Mesodermal cell (in vitro differentiated cells): ENCODE measurements around the gene ACTN4.
A peak's percentile ranks its signal among the peaks of the same experiment; 100 is the strongest.

Experiments used
- H3K27ac ChIP-seq: 2 replicates; pipeline ENCODE4 v1.7.0; 2013; ENCODE audit warnings: mild to moderate bottlenecking, low read depth, low read length, moderate library complexity; ENCODE audit not compliant: severe bottlenecking
- H3K36me3 ChIP-seq: 2 replicates; pipeline ENCODE4 v1.7.1; 2013; ENCODE audit warnings: mild to moderate bottlenecking, low read length, moderate library complexity; ENCODE audit not compliant: control insufficient read depth, insufficient read depth
- H3K4me1 ChIP-seq: one replicate; pipeline ENCODE4 v1.7.1; 2013; ENCODE audit warnings: mild to moderate bottlenecking, low read length; ENCODE audit not compliant: insufficient read depth, control insufficient read depth, poor library complexity, severe bottlenecking
- H3K4me3 ChIP-seq: 2 replicates; pipeline ENCODE4 v1.7.0; 2013; ENCODE audit warnings: low read length, control low read depth, mild to moderate bottlenecking; ENCODE audit not compliant: insufficient read depth, poor library complexity, severe bottlenecking; ENCODE audit errors: extremely low read depth
- H3K9me3 ChIP-seq: 2 replicates; pipeline ENCODE4 v1.7.1; 2013; ENCODE audit warnings: mild to moderate bottlenecking, low read length, moderate library complexity; ENCODE audit not compliant: control insufficient read depth
- WGBS, 2 experiments: methylation state at CpG; one replicate each; pipeline ENCODE4 v1.1.5; 2013; ENCODE audit warnings: missing lambda C conversion rate in 2 of 2; ENCODE audit not compliant: insufficient coverage in 2 of 2; 5-methylcytosine and 5-hydroxymethylcytosine counted together

The ACTN4 gene

DNA sequence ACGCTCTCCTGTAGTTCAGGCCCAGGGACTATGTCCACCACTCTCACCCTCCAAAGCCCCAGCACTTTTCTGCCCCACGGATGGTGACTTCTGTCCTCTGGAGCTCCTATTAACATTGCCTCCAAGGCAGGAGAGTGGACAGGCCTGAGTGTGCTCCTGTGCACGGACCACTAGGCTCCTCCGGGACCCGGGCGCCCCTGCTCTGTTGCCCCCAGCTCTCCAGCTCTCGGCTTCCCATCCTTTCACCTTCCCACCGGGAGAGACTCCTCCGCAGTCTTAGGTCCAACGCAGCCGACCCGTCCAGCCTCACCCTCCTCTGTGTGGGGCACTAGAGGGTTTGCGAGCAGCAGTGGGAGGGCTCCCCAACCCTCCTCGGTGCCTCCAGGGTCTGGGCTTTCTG lies 66.4 kb downstream of the ACTN4 start:
- WGBS, 2 experiments: 80 to 91% methylated on average over 10 to 11 of the region's 14 CpGs
- Histone ChIP-seq H3K4me1 (peaks cover 6% of the 10 kb centered on the region), H3K9me3 (no peaks in the 10 kb centered on the region), H3K4me3 (no peak overlapping the region), H3K27ac (no peak overlapping the region), H3K36me3 (peaks cover 95% of the 10 kb centered on the region)

DNA sequence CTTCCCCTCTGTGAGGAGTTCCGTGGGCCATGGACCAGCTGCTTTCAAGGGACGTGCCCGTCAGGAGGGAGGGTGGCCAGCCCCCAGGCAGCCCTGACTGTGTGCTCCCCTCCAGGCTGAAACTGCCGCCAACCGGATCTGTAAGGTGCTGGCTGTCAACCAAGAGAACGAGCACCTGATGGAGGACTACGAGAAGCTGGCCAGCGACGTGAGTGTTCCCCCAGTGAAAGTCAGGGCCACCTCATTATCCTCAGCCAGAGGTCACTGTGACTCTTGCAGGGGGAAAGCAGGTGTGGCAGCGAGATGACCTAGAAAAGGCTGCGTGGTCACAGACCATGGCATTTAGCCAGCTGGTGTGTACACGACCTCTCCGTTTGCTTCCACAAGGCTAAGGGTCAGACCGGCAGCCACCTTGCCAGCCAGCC lies 66.9 kb downstream of the ACTN4 start:
- Histone ChIP-seq H3K4me3 (no peak overlapping the region), H3K4me1 (peaks cover 10% of the 10 kb centered on the region), H3K27ac (no peak overlapping the region), H3K9me3 (no peaks in the 10 kb centered on the region), H3K36me3 (peaks cover 95% of the 10 kb centered on the region)
- WGBS, 2 experiments: 96 to 99% methylated on average over 14 of the region's 14 CpGs

DNA sequence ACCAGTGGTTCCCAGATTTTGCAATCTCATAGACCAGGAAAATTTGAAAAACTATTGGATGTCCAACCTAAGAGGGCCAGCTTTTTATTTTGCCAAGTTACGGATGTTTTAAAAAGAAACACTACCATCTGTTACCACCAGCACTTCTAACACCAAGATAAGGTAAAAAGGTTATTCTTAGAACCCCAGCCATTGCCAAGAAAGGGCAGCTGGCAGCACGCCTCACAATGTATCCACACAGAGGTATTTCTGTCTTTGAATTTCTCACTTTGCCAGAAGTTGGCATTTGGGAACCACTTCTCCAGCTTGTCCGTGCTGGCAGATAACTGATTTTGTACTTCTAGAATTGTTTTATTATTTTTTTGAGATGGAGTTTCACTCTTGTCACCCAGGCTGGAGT lies 68.1 kb downstream of the ACTN4 start:
- WGBS, 2 experiments: 100% methylated on average over 2 to 3 of the region's 3 CpGs
- H3K4me1 ChIP-seq: peaks cover 10% of the 10 kb centered on the region
- H3K36me3 ChIP-seq: peaks cover 94% of the 10 kb centered on the region
- no peaks in the 10 kb centered on the region for H3K9me3 ChIP-seq
- H3K27ac ChIP-seq: no peak overlapping the region
- H3K4me3 ChIP-seq: no peak overlapping the region

DNA sequence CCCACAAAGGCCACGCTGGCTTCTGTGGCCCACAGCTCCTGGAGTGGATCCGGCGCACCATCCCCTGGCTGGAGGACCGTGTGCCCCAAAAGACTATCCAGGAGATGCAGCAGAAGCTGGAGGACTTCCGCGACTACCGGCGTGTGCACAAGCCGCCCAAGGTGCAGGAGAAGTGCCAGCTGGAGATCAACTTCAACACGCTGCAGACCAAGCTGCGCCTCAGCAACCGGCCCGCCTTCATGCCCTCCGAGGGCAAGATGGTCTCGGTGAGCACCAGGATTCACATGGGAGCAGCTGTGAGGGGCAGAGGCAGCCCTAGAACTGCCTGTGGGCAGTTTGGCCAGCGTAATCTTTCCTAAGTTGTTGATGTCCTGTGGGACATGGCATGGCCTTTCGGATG lies 69.6 kb downstream of the ACTN4 start:
- Histone ChIP-seq H3K36me3 (peaks cover 94% of the 10 kb centered on the region), H3K27ac (no peak overlapping the region), H3K4me1 (peaks cover 19% of the 10 kb centered on the region), H3K4me3 (no peak overlapping the region), H3K9me3 (no peaks in the 10 kb centered on the region)
- 98% methylated on average over 17 of the region's 17 CpGs for WGBS, 2 experiments

DNA sequence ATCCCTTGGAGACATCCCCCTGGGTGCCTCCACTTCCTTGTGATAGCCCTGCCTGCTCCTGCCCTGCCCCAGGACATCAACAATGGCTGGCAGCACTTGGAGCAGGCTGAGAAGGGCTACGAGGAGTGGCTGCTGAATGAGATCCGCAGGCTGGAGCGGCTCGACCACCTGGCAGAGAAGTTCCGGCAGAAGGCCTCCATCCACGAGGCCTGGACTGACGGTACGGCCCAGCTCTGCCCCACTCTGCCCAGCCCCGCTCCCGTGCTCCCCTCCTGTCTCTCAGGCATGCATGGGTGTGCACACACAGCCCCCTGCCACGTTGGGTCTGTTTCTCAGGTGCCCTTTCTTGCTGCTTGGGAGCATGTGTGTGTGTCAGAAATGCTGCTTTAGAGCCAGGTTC lies 70.4 kb downstream of the ACTN4 start:
- Histone ChIP-seq H3K27ac (no peak overlapping the region), H3K4me1 (peaks cover 27% of the 10 kb centered on the region), H3K36me3 (peaks cover 94% of the 10 kb centered on the region), H3K9me3 (no peaks in the 10 kb centered on the region), H3K4me3 (no peak overlapping the region)
- 96 to 99% methylated on average over 10 to 11 of the region's 11 CpGs for WGBS, 2 experiments

GRCh38 chr19:38718747-38719543 lies 71.5 kb downstream of the ACTN4 start:
- peaks cover 94% of the 10 kb centered on the region for H3K36me3 ChIP-seq
- H3K4me3 ChIP-seq: no peak overlapping the region
- 92 to 93% methylated on average over 21 to 24 of the region's 24 CpGs for WGBS, 2 experiments
- H3K27ac ChIP-seq: peak overlapping the region; percentile 45
- peaks cover 38% of the 10 kb centered on the region for H3K4me1 ChIP-seq
- no peaks in the 10 kb centered on the region for H3K9me3 ChIP-seq

- 93 to 95% methylated on average over 16 to 18 of the region's 24 CpGs for WGBS, 2 experiments
- Histone ChIP-seq H3K4me3 (no peak overlapping the region), H3K4me1 (peaks cover 38% of the 10 kb centered on the region), H3K9me3 (no peaks in the 10 kb centered on the region), H3K27ac (no peak overlapping the region), H3K36me3 (peaks cover 94% of the 10 kb centered on the region)
Measured at GRCh38 chr19:38719761-38720558, 72.5 kb downstream of the ACTN4 start.

DNA sequence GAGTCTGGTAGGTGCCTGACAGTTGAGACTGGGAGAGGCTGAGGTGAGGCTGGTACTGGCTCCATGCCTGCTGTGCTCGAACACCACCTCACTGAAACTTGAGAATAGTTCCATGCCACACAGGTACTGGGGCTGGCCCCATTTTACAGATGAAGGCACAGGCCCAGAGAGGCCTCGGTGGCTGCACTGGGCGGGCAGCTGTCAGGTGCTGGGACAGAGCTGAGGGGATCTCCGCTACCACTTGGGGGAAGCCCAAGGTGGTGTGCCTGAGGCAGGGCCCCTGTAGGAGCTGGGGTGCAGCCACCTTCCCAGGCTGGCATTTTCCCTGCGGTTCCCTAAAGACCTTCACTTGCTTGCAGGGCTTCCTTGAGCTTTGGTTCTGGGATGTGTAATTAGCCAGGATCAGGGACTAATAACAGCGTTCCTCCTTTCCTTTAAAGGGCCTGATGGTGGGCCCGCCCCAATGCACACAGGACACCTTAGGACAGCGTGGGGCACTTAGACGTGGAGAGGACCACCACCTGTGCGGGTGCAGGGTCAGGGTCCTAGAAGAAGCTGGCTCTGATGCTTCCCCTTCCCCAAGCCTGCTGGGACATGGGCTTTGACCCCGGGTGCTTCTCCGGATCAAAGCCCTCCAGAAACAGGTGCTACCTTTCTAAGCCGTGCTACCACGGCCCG lies 73.2 kb downstream of the ACTN4 start:
- peak overlapping the region; percentile 88 for H3K27ac ChIP-seq
- peaks cover 38% of the 10 kb centered on the region for H3K4me1 ChIP-seq
- WGBS, 2 experiments: 95 to 97% methylated on average over 14 to 15 of the region's 15 CpGs
- H3K4me3 ChIP-seq: no peak overlapping the region
- H3K36me3 ChIP-seq: peaks cover 94% of the 10 kb centered on the region
- no peaks in the 10 kb centered on the region for H3K9me3 ChIP-seq

- Histone ChIP-seq H3K4me1 (peaks cover 43% of the 10 kb centered on the region), H3K9me3 (no peaks in the 10 kb centered on the region), H3K27ac (peak overlapping the region; percentile 88), H3K36me3 (peaks cover 96% of the 10 kb centered on the region), H3K4me3 (no peak overlapping the region)
- WGBS, 2 experiments: 95 to 97% methylated on average over 18 to 20 of the region's 20 CpGs
Measured at GRCh38 chr19:38721496-38721895, 74.0 kb downstream of the ACTN4 start.

- no peak overlapping the region for H3K4me3 ChIP-seq
- peaks cover 48% of the 10 kb centered on the region for H3K4me1 ChIP-seq
- peaks cover 96% of the 10 kb centered on the region for H3K36me3 ChIP-seq
- 73 to 81% methylated on average over 12 to 13 of the region's 17 CpGs for WGBS, 2 experiments
- H3K9me3 ChIP-seq: no peaks in the 10 kb centered on the region
- H3K27ac ChIP-seq: peak overlapping the region; percentile 88
Measured at GRCh38 chr19:38721979-38722773, 74.7 kb downstream of the ACTN4 start.
